ENCODE data around the gene CEP85.
"Not testable (repeated sequence)": the region's sequence is repeated elsewhere in the genome, so short reads cannot be mapped to it uniquely, and the experiment has no call there.

The CEP85 gene

GRCh38 chr1:26291433-26291832, 57.4 kb downstream of the CEP85 start:
- no peak for DNase-seq

- no peak for DNase-seq
Measured at GRCh38 chr1:26291939-26292338, 57.9 kb downstream of the CEP85 start.

GRCh38 chr1:26292735-26293134, 58.7 kb downstream of the CEP85 start:
- DNase-seq: not testable (repeated sequence)

- no peak for DNase-seq
Measured at GRCh38 chr1:26293911-26294463, 60.0 kb downstream of the CEP85 start.

GRCh38 chr1:26295194-26296138, 61.5 kb downstream of the CEP85 start:
- DNase-seq: no peak

- no peak for DNase-seq
Measured at GRCh38 chr1:26296340-26297056, 62.5 kb downstream of the CEP85 start.

GRCh38 chr1:26297057-26297790, 63.2 kb downstream of the CEP85 start:
- no peak for DNase-seq

- no peak for DNase-seq
Measured at GRCh38 chr1:26297791-26298124, 63.8 kb downstream of the CEP85 start.

- DNase-seq: no peak
Measured at GRCh38 chr1:26300578-26301275, 66.7 kb downstream of the CEP85 start.

- DNase-seq: no peak
Measured at GRCh38 chr1:26302733-26303405, 68.9 kb downstream of the CEP85 start.

GRCh38 chr1:26305667-26306289, 71.8 kb downstream of the CEP85 start:
- no peak for DNase-seq

- peak; percentile 80 to 96 (median 89) for DNase-seq
Measured at GRCh38 chr1:26306290-26307229, 72.6 kb downstream of the CEP85 start, which contains the start of gene UBXN11. Gene UBXN11 (minus strand): TSS chr1:26306636. CDS start chr1:26302883, 3,753 bp downstream.

- DNase-seq: peak in 1 of 5 donors; percentile 73
Measured at GRCh38 chr1:26307363-26307781, 73.4 kb downstream of the CEP85 start.

GRCh38 chr1:26307966-26308899, 74.2 kb downstream of the CEP85 start:
- peak in 1 of 5 donors; percentile 46 for DNase-seq

- no peak for DNase-seq
Measured at GRCh38 chr1:26314501-26314900, 80.5 kb downstream of the CEP85 start.

- DNase-seq: no peak
Measured at GRCh38 chr1:26315874-26316850, 82.2 kb downstream of the CEP85 start.

GRCh38 chr1:26317146-26317545, 83.1 kb downstream of the CEP85 start:
- DNase-seq: no peak

Data from T-helper 1 cell (primary cell).